Measurements from ENCODE around the gene PPP2R2B.

Gene PPP2R2B

DNA sequence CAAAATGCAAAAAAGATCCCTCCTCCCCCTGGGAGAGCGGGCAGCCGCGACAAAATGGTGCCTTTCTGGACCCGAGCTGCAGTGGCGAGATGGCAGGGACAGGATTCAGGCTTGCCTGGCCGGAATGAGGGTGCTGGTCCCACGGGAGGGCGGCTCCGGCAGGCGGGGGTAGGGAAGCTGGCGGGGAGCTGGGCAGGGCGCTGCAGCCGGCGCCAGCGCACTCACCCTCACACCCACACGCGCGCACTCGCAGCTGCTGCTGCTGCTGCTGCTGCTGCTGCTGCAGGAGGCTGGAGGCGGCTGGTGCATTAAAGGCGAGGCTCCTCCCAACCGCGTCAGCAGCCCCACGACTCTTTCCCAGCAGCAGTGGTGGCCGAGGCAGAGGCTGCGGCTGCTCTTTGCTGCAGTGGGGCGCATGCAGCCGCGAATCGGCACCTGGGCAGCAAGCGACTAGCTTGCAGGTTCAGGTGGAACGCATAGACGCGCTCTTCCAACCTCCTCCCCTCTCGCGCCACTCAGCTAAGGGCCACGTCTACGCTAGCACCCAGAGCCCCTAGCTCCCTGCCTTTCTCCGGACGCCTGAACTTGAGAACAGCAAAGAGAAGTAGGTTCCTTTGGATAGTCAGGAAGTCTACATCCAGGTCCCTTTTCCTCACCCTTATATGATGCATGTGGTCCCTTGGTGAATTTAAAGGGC lies at the start of gene PPP2R2B:
TSS of gene PPP2R2B (minus strand) at position 282 of the 697 bp plus-strand sequence.
- Mint-ChIP-seq H3K27ac (peak within 1 kb of the TSS; percentile 43), H3K36me3 (no peaks in the 10 kb centered on the region), H3K9me3 (no peaks in the 10 kb centered on the region), H3K4me1 (peaks cover 23% of the 10 kb centered on the region), H3K4me3 (peak within 1 kb of the TSS; percentile 81)
- DNase-seq (ENCODE audit: low spot score in 2 of 2) (peak; percentile 40 to 78), ATAC-seq (peak; percentile 91)

DNA sequence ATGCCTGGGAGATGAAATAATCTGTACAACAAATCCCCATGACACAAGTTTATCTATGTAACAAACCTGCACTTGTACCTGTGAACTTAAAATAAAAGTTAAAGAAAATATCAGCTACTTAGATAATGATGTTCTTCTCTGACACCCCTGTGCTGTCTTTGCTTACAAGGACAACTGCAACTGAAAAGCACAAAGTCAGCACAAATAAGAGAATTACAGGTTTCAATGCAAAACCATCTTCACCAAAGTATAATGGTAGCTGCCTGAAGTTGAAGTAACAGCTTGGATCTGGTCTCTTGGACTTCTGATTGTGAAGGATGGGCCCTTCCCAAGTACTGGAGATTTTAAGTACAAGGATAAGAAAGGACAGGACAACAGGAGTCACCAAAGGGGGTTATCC lies 45.6 kb upstream of the PPP2R2B start:
- Mint-ChIP-seq H3K4me3 (no peak overlapping the region), H3K4me1 (no peaks in the 10 kb centered on the region), H3K9me3 (no peaks in the 10 kb centered on the region), H3K27ac (no peak overlapping the region), H3K36me3 (no peaks in the 10 kb centered on the region)
- DNase-seq (ENCODE audit: low spot score in 2 of 2) (no peak), ATAC-seq (no peak)

GRCh38 chr5:146921225-146921624 lies 42.7 kb upstream of the PPP2R2B start:
- H3K36me3 Mint-ChIP-seq, result no peaks in the 10 kb centered on the region
- H3K9me3 Mint-ChIP-seq, result no peaks in the 10 kb centered on the region
- H3K4me3 Mint-ChIP-seq, result no peak overlapping the region

DNA sequence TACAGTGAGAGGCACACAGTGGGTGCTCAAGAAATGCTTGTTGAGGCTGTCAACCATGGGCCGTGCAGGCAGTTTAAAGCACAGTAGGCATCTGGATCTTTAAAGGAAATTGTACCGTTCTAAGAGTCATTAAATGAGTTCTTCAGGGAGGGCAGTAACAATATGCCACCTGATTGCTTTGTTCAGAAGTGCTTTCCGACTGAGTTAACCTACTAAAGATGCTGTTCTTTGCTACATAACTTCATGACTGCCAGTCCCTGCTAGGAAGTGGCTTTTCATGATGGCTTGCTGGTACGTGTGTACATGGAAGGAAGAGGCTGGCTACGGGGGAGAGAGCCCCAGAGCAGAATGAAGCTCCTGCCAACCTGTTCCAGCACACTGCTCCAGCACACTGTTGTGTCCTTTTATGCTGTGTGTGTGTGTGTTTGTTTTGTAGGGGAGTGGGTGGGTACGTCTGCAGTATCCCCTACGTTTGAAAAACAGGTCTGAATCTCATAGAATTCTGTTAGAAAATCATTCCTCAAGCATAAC lies 41.9 kb upstream of the PPP2R2B start:
- H3K4me1 Mint-ChIP-seq, result peaks cover 6% of the 10 kb centered on the region
- no peaks in the 10 kb centered on the region for H3K9me3 Mint-ChIP-seq
- H3K27ac Mint-ChIP-seq, result no peak overlapping the region
- H3K36me3 Mint-ChIP-seq, result no peaks in the 10 kb centered on the region
- DNase-seq (ENCODE audit: low spot score in 2 of 2) (no peak), ATAC-seq (no peak)
- no peak overlapping the region for H3K4me3 Mint-ChIP-seq

More at GRCh38 chr5:146921225-146921624, 42.7 kb upstream of the PPP2R2B start:
- DNase-seq (ENCODE audit: low spot score in 2 of 2) (no peak), ATAC-seq (no peak)
- no peaks in the 10 kb centered on the region for H3K4me1 Mint-ChIP-seq
- no peak overlapping the region for H3K27ac Mint-ChIP-seq

DNA sequence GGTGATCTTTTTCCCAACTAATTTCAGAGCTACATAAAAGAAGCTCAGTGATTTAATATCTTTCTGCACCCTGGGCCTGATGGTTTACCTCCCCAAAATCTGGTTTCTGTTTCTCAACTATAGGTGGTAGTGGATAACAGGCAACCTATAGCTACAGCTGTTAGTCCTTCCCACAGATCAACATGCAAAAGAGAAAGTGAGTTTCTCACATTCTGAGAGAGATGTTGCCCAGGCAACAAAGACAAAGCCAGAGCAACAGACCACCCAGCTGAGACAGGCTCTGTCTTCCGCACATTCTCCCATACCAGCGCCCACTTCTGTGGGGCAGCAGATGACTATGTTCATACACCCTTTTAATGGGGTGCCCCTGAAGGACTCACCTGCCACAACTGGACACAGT lies 40.7 kb upstream of the PPP2R2B start:
- DNase-seq (ENCODE audit: low spot score in 2 of 2) (no peak), ATAC-seq (no peak)
- H3K4me1 Mint-ChIP-seq, result peaks cover 10% of the 10 kb centered on the region
- H3K27ac Mint-ChIP-seq, result no peak overlapping the region
- no peak overlapping the region for H3K4me3 Mint-ChIP-seq
- H3K9me3 Mint-ChIP-seq, result no peaks in the 10 kb centered on the region
- H3K36me3 Mint-ChIP-seq, result no peaks in the 10 kb centered on the region

GRCh38 chr5:146917931-146918330 lies 39.4 kb upstream of the PPP2R2B start:
- Mint-ChIP-seq H3K9me3 (no peaks in the 10 kb centered on the region), H3K36me3 (no peaks in the 10 kb centered on the region), H3K4me1 (peaks cover 10% of the 10 kb centered on the region), H3K27ac (no peak overlapping the region), H3K4me3 (no peak overlapping the region)
- ATAC-seq (no peak), DNase-seq (ENCODE audit: low spot score in 2 of 2) (no peak)

DNA sequence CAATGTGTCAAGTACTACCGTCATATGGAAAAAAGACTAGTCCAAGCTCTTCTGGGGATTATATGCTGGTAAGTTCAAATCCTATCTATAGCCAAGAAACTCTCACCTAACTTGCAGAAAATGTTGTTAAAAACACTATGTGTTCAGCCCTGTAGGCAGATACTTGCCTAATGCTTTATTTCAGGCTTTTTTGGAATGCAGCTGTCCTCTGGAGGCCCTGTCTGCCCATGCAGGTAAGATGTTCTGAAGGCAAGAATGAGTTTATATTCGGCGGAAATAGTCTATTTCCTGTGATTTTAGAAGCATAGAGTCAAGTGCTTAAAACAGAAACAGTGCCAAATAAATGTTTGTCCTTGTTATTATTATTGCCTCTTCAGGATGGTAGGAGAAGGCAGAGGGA lies 34.3 kb upstream of the PPP2R2B start:
- no peak for ATAC-seq

DNA sequence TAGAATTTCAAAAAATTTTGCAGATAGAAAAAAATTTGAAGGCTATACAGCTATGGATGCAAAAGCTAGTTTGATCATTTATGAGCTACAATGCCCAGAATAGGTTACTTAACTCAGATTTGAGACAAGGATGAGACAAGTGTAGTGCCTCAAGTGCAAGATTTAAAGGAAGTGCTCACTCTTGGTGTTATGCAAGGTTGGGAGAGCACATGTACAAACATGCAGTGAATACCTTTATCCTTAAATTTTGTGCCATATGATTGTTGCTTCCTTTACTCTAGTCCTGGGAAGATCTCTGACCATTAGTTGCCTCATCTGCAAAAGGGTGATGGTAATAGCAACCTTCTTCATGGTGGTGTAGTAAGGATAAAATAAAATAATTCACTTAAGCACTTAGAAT lies 31.7 kb upstream of the PPP2R2B start:
- no peaks in the 10 kb centered on the region for H3K36me3 Mint-ChIP-seq
- no peaks in the 10 kb centered on the region for H3K9me3 Mint-ChIP-seq
- H3K4me3 Mint-ChIP-seq, result no peak overlapping the region
- DNase-seq (ENCODE audit: low spot score in 2 of 2) (no peak), ATAC-seq (no peak)
- H3K4me1 Mint-ChIP-seq, result peaks cover 14% of the 10 kb centered on the region
- H3K27ac Mint-ChIP-seq, result no peak overlapping the region

More for the DNA sequence above, 34.3 kb upstream of the PPP2R2B start:
- Mint-ChIP-seq H3K36me3 (no peaks in the 10 kb centered on the region), H3K4me3 (no peak overlapping the region), H3K9me3 (no peaks in the 10 kb centered on the region), H3K4me1 (peaks cover 16% of the 10 kb centered on the region), H3K27ac (no peak overlapping the region)
- no peak for DNase-seq (ENCODE audit: low spot score in 2 of 2)

DNA sequence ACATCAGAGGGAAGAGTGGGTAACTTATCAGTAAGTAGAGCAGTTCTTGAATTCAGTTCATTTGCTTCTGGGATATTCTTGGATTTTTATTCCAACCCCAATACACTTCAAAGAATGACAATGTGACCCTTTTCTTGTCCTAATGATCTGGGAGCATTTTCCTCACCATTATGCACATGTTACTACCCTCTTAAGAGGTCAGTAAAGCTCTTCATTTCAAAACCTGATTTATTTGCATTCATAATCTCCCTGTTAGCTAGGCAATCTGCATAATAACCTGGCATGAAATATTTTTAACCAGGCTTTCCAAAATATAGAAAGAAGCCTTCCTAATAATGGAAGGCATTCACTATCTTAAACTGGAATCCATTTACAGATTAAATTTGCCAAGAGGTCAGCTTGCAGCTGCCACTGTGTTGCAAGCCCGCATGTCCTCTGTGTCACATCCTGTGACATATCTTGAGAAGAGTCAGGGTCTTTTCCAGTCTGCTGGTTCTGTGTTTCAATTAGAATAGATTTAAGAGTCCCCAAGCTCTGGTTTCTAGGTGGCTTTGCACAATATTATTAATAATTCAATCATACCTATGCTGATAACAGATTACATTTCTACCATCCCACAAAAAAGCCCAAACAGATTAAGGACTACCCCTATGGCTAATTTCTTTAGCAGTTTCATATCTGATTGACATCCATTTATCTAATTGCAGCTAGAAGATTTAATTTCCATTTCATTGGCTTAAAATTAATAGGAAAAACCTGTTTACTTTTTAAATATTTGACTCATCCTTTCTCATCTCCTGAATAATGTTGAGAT lies 30.9 kb upstream of the PPP2R2B start:
- DNase-seq (ENCODE audit: low spot score in 2 of 2) (no peak), ATAC-seq (no peak)
- Mint-ChIP-seq H3K9me3 (no peaks in the 10 kb centered on the region), H3K4me1 (peaks cover 12% of the 10 kb centered on the region), H3K36me3 (no peaks in the 10 kb centered on the region), H3K27ac (no peak overlapping the region), H3K4me3 (no peak overlapping the region)

- ATAC-seq (no peak), DNase-seq (ENCODE audit: low spot score in 2 of 2) (no peak)
These were observed 28.2 kb upstream of the PPP2R2B start for GRCh38 chr5:146906803-146907202.

GRCh38 chr5:146904890-146905289 lies 26.3 kb upstream of the PPP2R2B start:
- ATAC-seq, result peak; percentile 37
- Mint-ChIP-seq H3K4me1 (peaks cover 6% of the 10 kb centered on the region), H3K9me3 (peaks cover 3% of the 10 kb centered on the region), H3K36me3 (no peaks in the 10 kb centered on the region), H3K4me3 (no peak overlapping the region), H3K27ac (no peak overlapping the region)
- no peak for DNase-seq (ENCODE audit: low spot score in 2 of 2)

More at GRCh38 chr5:146906803-146907202, 28.2 kb upstream of the PPP2R2B start:
- Mint-ChIP-seq H3K4me1 (peaks cover 6% of the 10 kb centered on the region), H3K4me3 (no peak overlapping the region), H3K9me3 (no peaks in the 10 kb centered on the region), H3K27ac (no peak overlapping the region), H3K36me3 (no peaks in the 10 kb centered on the region)

DNA sequence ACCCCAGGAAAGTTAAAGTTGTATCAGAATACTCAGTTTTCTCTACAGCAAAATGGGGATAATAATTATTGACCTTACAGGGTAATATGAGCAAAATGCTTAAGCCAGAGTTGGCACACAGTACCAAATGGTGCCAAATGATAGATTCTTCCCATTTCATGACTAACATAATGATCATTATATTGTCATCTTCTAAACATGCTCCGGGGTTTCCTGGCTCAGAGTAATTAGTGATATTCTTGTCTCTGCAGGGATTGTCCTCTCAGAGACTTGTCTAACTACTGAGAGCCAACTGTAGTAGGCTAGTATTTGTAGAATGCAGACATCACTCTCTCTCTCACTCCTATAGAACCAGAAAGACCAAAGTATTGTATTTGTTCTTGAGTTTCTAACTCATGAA lies 25.2 kb upstream of the PPP2R2B start:
- Mint-ChIP-seq H3K9me3 (peaks cover 3% of the 10 kb centered on the region), H3K4me1 (peaks cover 6% of the 10 kb centered on the region)
- DNase-seq (ENCODE audit: low spot score in 2 of 2), result no peak

DNA sequence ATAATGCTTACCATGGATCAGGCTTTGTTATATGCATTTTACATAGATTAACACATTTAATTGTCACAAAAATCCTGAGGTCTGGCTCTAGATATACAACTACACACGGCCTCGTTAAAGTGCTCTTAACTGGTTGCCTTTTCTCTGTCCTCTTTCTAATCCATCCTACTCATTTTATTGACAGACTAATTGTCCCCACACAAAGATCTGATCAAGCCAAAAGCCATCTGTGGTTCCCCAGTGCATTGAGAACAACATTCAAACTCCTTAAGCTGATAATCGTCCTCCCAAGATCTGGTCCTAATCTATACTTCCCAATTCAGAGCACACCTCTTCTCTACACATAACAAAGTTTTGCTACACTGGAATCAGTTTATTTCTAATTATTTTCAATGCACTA lies 23.9 kb upstream of the PPP2R2B start:
- Mint-ChIP-seq H3K4me3 (no peak overlapping the region), H3K36me3 (no peaks in the 10 kb centered on the region), H3K9me3 (peaks cover 4% of the 10 kb centered on the region), H3K27ac (no peak overlapping the region), H3K4me1 (peaks cover 6% of the 10 kb centered on the region)
- DNase-seq (ENCODE audit: low spot score in 2 of 2) (no peak), ATAC-seq (no peak)

More for the DNA sequence above, 25.2 kb upstream of the PPP2R2B start:
- ATAC-seq, result no peak
- no peak overlapping the region for H3K4me3 Mint-ChIP-seq
- no peaks in the 10 kb centered on the region for H3K36me3 Mint-ChIP-seq
- no peak overlapping the region for H3K27ac Mint-ChIP-seq

- Mint-ChIP-seq H3K9me3 (peaks cover 9% of the 10 kb centered on the region), H3K4me1 (peaks cover 35% of the 10 kb centered on the region), H3K36me3 (no peaks in the 10 kb centered on the region), H3K27ac (no peak overlapping the region), H3K4me3 (no peak overlapping the region)
- DNase-seq (ENCODE audit: low spot score in 2 of 2), result no peak
- no peak for ATAC-seq
These were observed 18.5 kb upstream of the PPP2R2B start for GRCh38 chr5:146897061-146897460.

- peak overlapping the region; percentile 69 for H3K27ac Mint-ChIP-seq
- ATAC-seq (peak; percentile 95), DNase-seq (ENCODE audit: low spot score in 2 of 2) (peak in 1 of 2 donors; percentile 53)
- no peaks in the 10 kb centered on the region for H3K36me3 Mint-ChIP-seq
- H3K4me3 Mint-ChIP-seq, result peak overlapping the region; percentile 42
- peaks cover 41% of the 10 kb centered on the region for H3K4me1 Mint-ChIP-seq
- H3K9me3 Mint-ChIP-seq, result peaks cover 5% of the 10 kb centered on the region
These were observed 16.4 kb upstream of the PPP2R2B start for GRCh38 chr5:146894753-146895521.
